ENCODE results near the gene PPP1CB. TPM values are rescaled to one million over a fixed set of nuclear protein-coding genes. Genes with fewer than 3 reads are reported as not detected.

The PPP1CB gene
- total RNA-seq, 1 donor from 2014 or later = 203 TPM

- no peak for DNase-seq (ENCODE audit: low read depth)
- TF ChIP-seq CTCF (IDR thresholded peaks at IDR 0.05; ENCODE audit: insufficient read depth, low read length, poor library complexity, severe bottlenecking) = no peak
- Histone ChIP-seq H3K4me3 (ENCODE audit: low read depth, low read length) (no peak overlapping the region), H3K36me3 (ENCODE audit: control insufficient read depth, insufficient read depth, low read length) (peaks cover 4% of the 10 kb centered on the region), H3K27me3 (ENCODE audit: control insufficient read depth, insufficient read depth, low read length) (no peaks in the 10 kb centered on the region)
Measured at GRCh38 chr2:28758459-28758858, 6.8 kb downstream of the PPP1CB start.

DNA sequence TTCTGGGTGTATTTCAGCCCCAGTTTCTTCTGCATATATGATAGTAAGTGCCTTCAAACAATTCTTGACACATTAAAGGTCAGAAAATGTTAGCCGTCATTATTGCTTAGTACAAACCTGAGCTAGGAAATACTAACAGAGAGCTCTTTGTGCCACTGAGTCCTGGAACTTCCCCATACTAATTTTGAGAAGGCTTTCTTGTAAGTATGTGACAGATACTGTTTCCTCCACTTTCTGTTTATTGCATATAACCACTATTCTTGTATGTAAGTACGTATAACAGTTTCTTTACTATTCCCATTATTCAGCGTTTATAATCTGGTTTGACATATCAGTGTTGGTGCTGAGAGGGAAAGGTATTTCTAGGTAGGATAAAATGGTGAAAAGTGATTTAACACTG, 9.8 kb downstream of the PPP1CB start:
- TF ChIP-seq CTCF (IDR thresholded peaks at IDR 0.05; ENCODE audit: insufficient read depth, low read length, poor library complexity, severe bottlenecking) = no peak
- Histone ChIP-seq H3K36me3 (ENCODE audit: control insufficient read depth, insufficient read depth, low read length) (peaks cover 4% of the 10 kb centered on the region), H3K4me3 (ENCODE audit: low read depth, low read length) (no peak overlapping the region), H3K27me3 (ENCODE audit: control insufficient read depth, insufficient read depth, low read length) (no peaks in the 10 kb centered on the region)
- no peak for DNase-seq (ENCODE audit: low read depth)

GRCh38 chr2:28764909-28765711, 13.5 kb downstream of the PPP1CB start:
- peaks cover 1% of the 10 kb centered on the region for H3K36me3 ChIP-seq (ENCODE audit: control insufficient read depth, insufficient read depth, low read length)
- DNase-seq (ENCODE audit: low read depth) = no peak
- no peaks in the 10 kb centered on the region for H3K27me3 ChIP-seq (ENCODE audit: control insufficient read depth, insufficient read depth, low read length)
- H3K4me3 ChIP-seq (ENCODE audit: low read depth, low read length) = no peak overlapping the region
- no peak for TF ChIP-seq CTCF (IDR thresholded peaks at IDR 0.05; ENCODE audit: insufficient read depth, low read length, poor library complexity, severe bottlenecking)

DNA sequence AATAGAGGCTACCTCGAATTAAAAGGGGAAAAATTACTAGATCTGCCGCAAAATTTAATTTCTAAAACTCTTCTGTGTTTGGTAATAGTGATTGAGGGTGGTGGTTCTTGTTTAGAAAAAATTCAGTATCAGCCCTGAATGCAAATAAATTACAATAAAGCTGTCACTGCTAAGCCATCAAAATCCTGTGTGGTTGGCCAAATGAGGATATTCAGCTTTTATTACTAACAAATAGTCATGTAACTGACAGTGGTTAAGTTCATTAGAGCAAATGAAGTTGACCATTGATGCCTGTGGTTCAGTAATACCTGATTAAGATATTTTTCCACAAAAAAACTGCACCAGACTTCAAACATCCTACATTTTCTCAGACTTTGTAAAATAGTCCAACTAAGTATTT, 14.4 kb downstream of the PPP1CB start:
- no peak overlapping the region for H3K4me3 ChIP-seq (ENCODE audit: low read depth, low read length)
- DNase-seq (ENCODE audit: low read depth) = no peak
- no peaks in the 10 kb centered on the region for H3K27me3 ChIP-seq (ENCODE audit: control insufficient read depth, insufficient read depth, low read length)
- H3K36me3 ChIP-seq (ENCODE audit: control insufficient read depth, insufficient read depth, low read length) = no peaks in the 10 kb centered on the region
- no peak for TF ChIP-seq CTCF (IDR thresholded peaks at IDR 0.05; ENCODE audit: insufficient read depth, low read length, poor library complexity, severe bottlenecking)

- Histone ChIP-seq H3K36me3 (ENCODE audit: control insufficient read depth, insufficient read depth, low read length) (no peaks in the 10 kb centered on the region), H3K27me3 (ENCODE audit: control insufficient read depth, insufficient read depth, low read length) (no peaks in the 10 kb centered on the region), H3K4me3 (ENCODE audit: low read depth, low read length) (no peak overlapping the region)
- TF ChIP-seq CTCF (IDR thresholded peaks at IDR 0.05; ENCODE audit: insufficient read depth, low read length, poor library complexity, severe bottlenecking) = no peak
- DNase-seq (ENCODE audit: low read depth) = no peak
Measured at GRCh38 chr2:28767337-28767736, 15.7 kb downstream of the PPP1CB start.

GRCh38 chr2:28768422-28768821, 16.8 kb downstream of the PPP1CB start:
- H3K36me3 ChIP-seq (ENCODE audit: control insufficient read depth, insufficient read depth, low read length) = no peaks in the 10 kb centered on the region
- no peaks in the 10 kb centered on the region for H3K27me3 ChIP-seq (ENCODE audit: control insufficient read depth, insufficient read depth, low read length)

More at GRCh38 chr2:28768422-28768821, 16.8 kb downstream of the PPP1CB start:
- no peak overlapping the region for H3K4me3 ChIP-seq (ENCODE audit: low read depth, low read length)
- TF ChIP-seq CTCF (IDR thresholded peaks at IDR 0.05; ENCODE audit: insufficient read depth, low read length, poor library complexity, severe bottlenecking) = no peak
- no peak for DNase-seq (ENCODE audit: low read depth)

All from kidney epithelial cell (primary cell).